AG08396 (cell line): Measurements from ENCODE around the gene ZNF750.

Source experiments
- DNase-seq: peaks from one replicate; pipeline ENCODE4 v3.0.0; 2012; ENCODE audit warnings: low spot score, mixed read lengths

ZNF750 gene

GRCh38 chr17:82812058-82812457 is 27.8 kb downstream of the ZNF750 start:
- DNase-seq = no peak

- no peak for DNase-seq
Measured at GRCh38 chr17:82810644-82811430, 29.0 kb downstream of the ZNF750 start.

GRCh38 chr17:82808921-82809905 is 30.6 kb downstream of the ZNF750 start:
- no peak for DNase-seq

GRCh38 chr17:82808006-82808405 is 31.8 kb downstream of the ZNF750 start:
- DNase-seq = no peak

- DNase-seq = no peak
Measured at GRCh38 chr17:82807562-82807961, 32.3 kb downstream of the ZNF750 start.

GRCh38 chr17:82807101-82807500 is 32.7 kb downstream of the ZNF750 start:
- DNase-seq = no peak

GRCh38 chr17:82806645-82807044 is 33.2 kb downstream of the ZNF750 start:
- DNase-seq = no peak

- no peak for DNase-seq
Measured at GRCh38 chr17:82805823-82806222, 34.0 kb downstream of the ZNF750 start.

GRCh38 chr17:82805254-82805653 is 34.6 kb downstream of the ZNF750 start:
- no peak for DNase-seq

GRCh38 chr17:82804442-82805191 is 35.2 kb downstream of the ZNF750 start:
- DNase-seq = peak; percentile 78

- no peak for DNase-seq
Measured at GRCh38 chr17:82803606-82804005, 36.2 kb downstream of the ZNF750 start.

- no peak for DNase-seq
Measured at GRCh38 chr17:82803185-82803584, 36.6 kb downstream of the ZNF750 start.

GRCh38 chr17:82802075-82802780 is 37.6 kb downstream of the ZNF750 start:
- DNase-seq = peak; percentile 70

GRCh38 chr17:82801377-82801970 is 38.3 kb downstream of the ZNF750 start:
- DNase-seq = no peak

GRCh38 chr17:82800885-82801284 is 38.9 kb downstream of the ZNF750 start:
- DNase-seq = no peak

- DNase-seq = no peak
Measured at GRCh38 chr17:82799591-82799990, 40.2 kb downstream of the ZNF750 start.

GRCh38 chr17:82798752-82799151 is 41.1 kb downstream of the ZNF750 start:
- no peak for DNase-seq

- DNase-seq = no peak
Measured at GRCh38 chr17:82797061-82797460, 42.8 kb downstream of the ZNF750 start.

- no peak for DNase-seq
Measured at GRCh38 chr17:82795615-82796014, 44.2 kb downstream of the ZNF750 start.

- no peak for DNase-seq
Measured at GRCh38 chr17:82794781-82795482, 44.9 kb downstream of the ZNF750 start.
